Right atrium auricular region (tissue), 2 donors: ENCODE data around the gene RHAG. TPM values are rescaled to one million over a fixed set of nuclear protein-coding genes. Genes with fewer than 3 reads are reported as not detected.

Source experiments
- DNase-seq: peaks from one replicate; pipeline ENCODE4 v3.0.0-alpha.2; 2019; ENCODE audit warnings: low spot score
- H3K27ac ChIP-seq, 2 donors: fragments of 200-600 bp; sonication (generic); 1 replicate in 1 of 2; 2 replicates in 1 of 2; pipeline ENCODE4 v1.5.1; 2016 to 2019
- H3K27me3 ChIP-seq, 2 donors: fragments of 200-600 bp; sonication (generic); one replicate each; pipeline versions ENCODE4 v1.5.1 to v1.6.0; 2017 to 2019
- H3K36me3 ChIP-seq: fragments of 200-600 bp; sonication (generic); one replicate; pipeline ENCODE4 v1.5.1; 2016
- H3K4me1 ChIP-seq, 2 donors: fragments of 200-600 bp; sonication (generic); one replicate each; pipeline versions ENCODE4 v1.5.1 to v1.6.0; 2017 to 2019
- H3K4me3 ChIP-seq, 2 donors: fragments of 200-600 bp; sonication (generic); 1 replicate in 1 of 2; 2 replicates in 1 of 2; pipeline ENCODE4 v1.5.1; 2017 to 2019; ENCODE audit warnings: mild to moderate bottlenecking in 1 of 2, moderate library complexity in 1 of 2
- H3K9me3 ChIP-seq, 2 donors: fragments of 200-600 bp; sonication (generic); one replicate each; pipeline ENCODE4 v1.5.1; 2019
- total RNA-seq, 2 donors: library from RNA; depleted of rRNA; stranded (reverse); fragments of >200 nt; gene quantifications; one replicate each; pipeline ENCODE4 v1.1.0, GENCODE V29; 2016
- TF ChIP-seq, protein P1 (sequence below), 2 donors: fragments of 200-600 bp; sonication (generic); IDR thresholded peaks; one replicate each; pipeline ENCODE4 v1.5.1; 2019; ENCODE audit warnings: antibody characterized with exemption in 2 of 2

RHAG gene
- total RNA-seq, 2 donors from 2014 or later: 1.3 to 2.0 TPM

DNA sequence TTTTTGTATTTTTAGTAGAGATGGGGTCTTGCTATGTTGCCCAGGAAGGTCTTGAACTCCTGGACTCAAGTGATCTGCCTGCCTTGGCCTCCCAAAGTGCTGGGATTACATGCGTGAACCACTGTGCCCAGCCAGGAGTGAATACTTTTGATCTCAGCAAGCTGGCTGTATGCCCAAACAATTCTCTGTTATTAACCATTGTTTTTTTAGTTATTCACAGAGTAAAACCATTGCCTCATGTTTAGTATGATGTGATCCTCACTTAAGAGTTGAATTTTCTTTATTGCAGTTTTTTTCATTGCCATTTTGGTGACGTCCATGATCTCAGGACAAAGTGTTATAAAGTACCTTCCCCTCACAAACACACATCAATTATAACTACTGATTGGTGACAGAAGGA, 71.4 kb downstream of the RHAG start:
- Histone ChIP-seq H3K27ac (no peak overlapping the region), H3K9me3 (peaks cover 0 to 12% of the 10 kb centered on the region in 2 donors), H3K4me3 (no peak overlapping the region), H3K27me3 (no peaks in the 10 kb centered on the region), H3K4me1 (no peaks in the 10 kb centered on the region), H3K36me3 (no peaks in the 10 kb centered on the region)
- no peak for DNase-seq
- TF ChIP-seq, protein P1, sequence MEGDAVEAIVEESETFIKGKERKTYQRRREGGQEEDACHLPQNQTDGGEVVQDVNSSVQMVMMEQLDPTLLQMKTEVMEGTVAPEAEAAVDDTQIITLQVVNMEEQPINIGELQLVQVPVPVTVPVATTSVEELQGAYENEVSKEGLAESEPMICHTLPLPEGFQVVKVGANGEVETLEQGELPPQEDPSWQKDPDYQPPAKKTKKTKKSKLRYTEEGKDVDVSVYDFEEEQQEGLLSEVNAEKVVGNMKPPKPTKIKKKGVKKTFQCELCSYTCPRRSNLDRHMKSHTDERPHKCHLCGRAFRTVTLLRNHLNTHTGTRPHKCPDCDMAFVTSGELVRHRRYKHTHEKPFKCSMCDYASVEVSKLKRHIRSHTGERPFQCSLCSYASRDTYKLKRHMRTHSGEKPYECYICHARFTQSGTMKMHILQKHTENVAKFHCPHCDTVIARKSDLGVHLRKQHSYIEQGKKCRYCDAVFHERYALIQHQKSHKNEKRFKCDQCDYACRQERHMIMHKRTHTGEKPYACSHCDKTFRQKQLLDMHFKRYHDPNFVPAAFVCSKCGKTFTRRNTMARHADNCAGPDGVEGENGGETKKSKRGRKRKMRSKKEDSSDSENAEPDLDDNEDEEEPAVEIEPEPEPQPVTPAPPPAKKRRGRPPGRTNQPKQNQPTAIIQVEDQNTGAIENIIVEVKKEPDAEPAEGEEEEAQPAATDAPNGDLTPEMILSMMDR (IDR thresholded peaks at IDR 0.05): no peak

DNA sequence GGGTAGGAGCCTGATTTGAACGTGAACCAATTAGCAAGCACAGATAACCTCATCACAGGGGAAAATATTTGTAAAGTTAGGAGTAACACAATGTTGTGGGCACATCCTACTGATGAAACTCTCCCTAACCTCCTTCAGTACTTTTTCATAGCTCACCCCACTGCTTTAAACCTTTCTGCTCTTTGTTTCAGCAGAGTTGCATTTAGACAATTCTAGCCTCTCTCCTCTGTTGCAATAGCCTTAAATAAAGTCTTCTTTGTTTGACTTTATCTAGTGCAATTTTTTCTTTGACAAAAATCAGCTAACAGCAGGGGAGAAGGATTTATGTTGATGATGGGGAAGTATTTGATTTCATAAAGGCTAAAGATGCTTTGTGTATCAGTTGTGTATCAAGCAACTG, 72.1 kb downstream of the RHAG start:
- Histone ChIP-seq H3K4me3 (no peak overlapping the region), H3K4me1 (no peaks in the 10 kb centered on the region), H3K36me3 (no peaks in the 10 kb centered on the region), H3K9me3 (peaks cover 0 to 12% of the 10 kb centered on the region in 2 donors), H3K27me3 (no peaks in the 10 kb centered on the region), H3K27ac (no peak overlapping the region)
- TF ChIP-seq, protein P1 (IDR thresholded peaks at IDR 0.05): no peak
- no peak for DNase-seq

DNA sequence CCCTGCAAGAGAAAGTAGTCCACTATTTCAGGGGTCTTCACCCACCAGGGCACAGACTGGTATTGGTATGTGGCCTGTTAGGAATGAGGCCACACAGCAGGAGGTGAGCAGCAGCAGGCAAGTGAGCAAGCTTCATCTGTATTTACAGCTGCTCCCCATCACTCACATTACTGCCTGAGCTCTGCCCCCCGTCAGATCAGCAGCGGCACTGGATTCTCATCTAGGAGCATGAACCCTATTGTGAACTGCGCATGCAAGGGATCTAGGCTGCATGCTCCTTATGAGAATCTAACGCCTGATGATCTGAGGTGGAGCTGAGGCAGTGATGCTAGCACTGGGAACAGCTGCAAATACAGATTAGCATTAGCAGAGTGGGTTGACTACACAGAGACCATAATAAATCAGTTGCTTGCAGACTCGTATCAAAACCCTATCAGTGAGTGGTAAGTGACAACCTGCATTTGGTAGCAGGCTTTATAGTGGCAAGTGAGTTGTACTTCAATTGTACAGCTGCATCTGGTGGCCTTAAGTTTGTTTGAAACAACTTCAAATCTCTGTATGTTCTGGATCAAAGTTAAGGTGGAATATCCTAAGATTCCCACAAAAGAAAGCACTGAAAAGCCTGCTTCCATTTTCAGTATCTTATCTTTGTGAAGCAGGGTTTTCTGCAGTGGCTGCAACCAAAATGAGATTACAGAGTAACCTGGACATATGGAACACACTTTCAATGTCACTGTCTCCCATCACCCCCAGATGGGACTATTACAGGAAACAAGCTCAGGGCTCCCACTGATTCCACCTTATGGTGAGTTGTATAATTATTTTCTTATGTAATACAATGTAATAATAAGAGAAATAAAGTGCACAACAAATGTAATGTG, 73.4 kb downstream of the RHAG start:
- no peak overlapping the region for H3K4me3 ChIP-seq
- no peak for DNase-seq
- TF ChIP-seq, protein P1 (IDR thresholded peaks at IDR 0.05): no peak
- no peak overlapping the region for H3K27ac ChIP-seq
- H3K9me3 ChIP-seq: peaks cover 0 to 12% of the 10 kb centered on the region in 2 donors
- H3K36me3 ChIP-seq: no peaks in the 10 kb centered on the region
- H3K27me3 ChIP-seq: no peaks in the 10 kb centered on the region
- no peaks in the 10 kb centered on the region for H3K4me1 ChIP-seq

DNA sequence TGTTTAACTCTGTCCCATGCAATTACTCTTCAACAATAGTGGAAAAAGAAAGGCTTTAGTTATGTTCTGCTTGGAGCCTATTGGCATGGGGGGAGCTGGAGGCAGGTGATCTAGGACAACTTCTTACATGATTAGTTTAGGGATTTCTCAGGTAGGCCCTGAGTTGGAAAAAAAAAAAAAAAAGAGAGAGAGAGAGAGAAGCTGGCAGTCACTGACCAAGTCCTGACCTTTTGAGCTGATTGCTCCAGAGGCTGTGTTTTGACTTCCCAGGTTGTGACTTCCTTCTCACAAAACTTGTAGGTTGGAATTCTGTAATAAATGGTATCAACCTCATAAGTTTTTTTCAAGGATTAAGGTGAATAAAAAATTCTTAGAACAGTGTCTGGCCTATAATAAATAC, 78.4 kb downstream of the RHAG start:
- no peaks in the 10 kb centered on the region for H3K36me3 ChIP-seq
- DNase-seq: no peak
- H3K9me3 ChIP-seq: no peaks in the 10 kb centered on the region
- H3K4me1 ChIP-seq: no peaks in the 10 kb centered on the region
- H3K27ac ChIP-seq: no peak overlapping the region
- no peak overlapping the region for H3K4me3 ChIP-seq
- no peaks in the 10 kb centered on the region for H3K27me3 ChIP-seq
- TF ChIP-seq, protein P1 (IDR thresholded peaks at IDR 0.05): no peak

DNA sequence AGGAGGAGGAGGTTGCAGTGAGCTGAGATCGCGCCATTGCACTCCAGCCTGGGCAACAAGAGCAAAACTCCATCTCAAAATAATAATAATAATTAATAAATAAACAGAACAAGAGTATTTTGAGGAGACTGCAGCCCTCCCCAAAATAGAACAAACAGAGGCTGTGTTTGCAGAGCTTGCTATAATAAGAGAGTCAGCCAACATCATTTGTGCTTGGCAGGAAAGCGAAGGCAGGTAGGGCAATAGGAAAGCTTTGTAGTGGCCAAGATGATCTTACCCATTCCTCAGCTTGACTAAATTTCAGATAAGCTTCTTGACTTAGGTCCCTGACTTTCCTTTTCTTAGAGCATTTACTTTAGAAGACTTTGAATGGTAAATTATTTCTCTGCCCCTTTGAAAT, 79.5 kb downstream of the RHAG start:
- no peak overlapping the region for H3K27ac ChIP-seq
- TF ChIP-seq, protein P1 (IDR thresholded peaks at IDR 0.05): no peak
- H3K9me3 ChIP-seq: no peaks in the 10 kb centered on the region
- no peaks in the 10 kb centered on the region for H3K4me1 ChIP-seq
- no peak overlapping the region for H3K4me3 ChIP-seq
- no peaks in the 10 kb centered on the region for H3K27me3 ChIP-seq
- H3K36me3 ChIP-seq: no peaks in the 10 kb centered on the region
- no peak for DNase-seq
